ENCODE data around the gene TMEFF2. TPM values are rescaled to one million over a fixed set of nuclear protein-coding genes. Genes with fewer than 3 reads are reported as not detected.

TMEFF2 gene
- polyA plus RNA-seq, 1 donor: 2.3 TPM

GRCh38 chr2:192025637-192026036 is 169.1 kb downstream of the TMEFF2 start:
- no peaks in the 10 kb centered on the region for H3K36me3 ChIP-seq (ENCODE audit: control insufficient read depth, insufficient read depth, low read length)
- WGBS (ENCODE audit: insufficient coverage, low lambda C conversion rate): no CpG with 5 or more reads among the region's 4 CpGs
- peaks cover 5% of the 10 kb centered on the region for H3K4me1 ChIP-seq (ENCODE audit: control insufficient read depth, insufficient read depth, low read length)
- H3K9me3 ChIP-seq (ENCODE audit: control insufficient read depth, low read depth, low read length): no peaks in the 10 kb centered on the region
- no peak for DNase-seq
- H3K4me3 ChIP-seq (ENCODE audit: low read length): no peak overlapping the region
- H3K27ac ChIP-seq (ENCODE audit: low read length): no peak overlapping the region
- H3K27me3 ChIP-seq (ENCODE audit: control insufficient read depth, insufficient read depth, low read length): no peaks in the 10 kb centered on the region

- Histone ChIP-seq H3K4me3 (ENCODE audit: low read length) (no peak overlapping the region), H3K4me1 (ENCODE audit: control insufficient read depth, insufficient read depth, low read length) (peaks cover 5% of the 10 kb centered on the region), H3K9me3 (ENCODE audit: control insufficient read depth, low read depth, low read length) (no peaks in the 10 kb centered on the region), H3K36me3 (ENCODE audit: control insufficient read depth, insufficient read depth, low read length) (no peaks in the 10 kb centered on the region), H3K27me3 (ENCODE audit: control insufficient read depth, insufficient read depth, low read length) (no peaks in the 10 kb centered on the region), H3K27ac (ENCODE audit: low read length) (no peak overlapping the region)
- 20% methylated on average over 2 of the region's 3 CpGs for WGBS (ENCODE audit: insufficient coverage, low lambda C conversion rate)
- peak in 1 of 2 donors; percentile 62 for DNase-seq
Measured at GRCh38 chr2:192023006-192023405, 171.7 kb downstream of the TMEFF2 start.

GRCh38 chr2:192017844-192018243 is 176.9 kb downstream of the TMEFF2 start:
- Histone ChIP-seq H3K4me3 (ENCODE audit: low read length) (no peak overlapping the region), H3K9me3 (ENCODE audit: control insufficient read depth, low read depth, low read length) (no peaks in the 10 kb centered on the region), H3K4me1 (ENCODE audit: control insufficient read depth, insufficient read depth, low read length) (no peaks in the 10 kb centered on the region), H3K27me3 (ENCODE audit: control insufficient read depth, insufficient read depth, low read length) (no peaks in the 10 kb centered on the region), H3K36me3 (ENCODE audit: control insufficient read depth, insufficient read depth, low read length) (no peaks in the 10 kb centered on the region), H3K27ac (ENCODE audit: low read length) (no peak overlapping the region)
- DNase-seq: no peak

- no CpG with 5 or more reads among the region's 1 CpG for WGBS (ENCODE audit: insufficient coverage, low lambda C conversion rate)
- H3K4me3 ChIP-seq (ENCODE audit: low read length): no peak overlapping the region
- no peak overlapping the region for H3K27ac ChIP-seq (ENCODE audit: low read length)
- H3K27me3 ChIP-seq (ENCODE audit: control insufficient read depth, insufficient read depth, low read length): no peaks in the 10 kb centered on the region
- no peaks in the 10 kb centered on the region for H3K36me3 ChIP-seq (ENCODE audit: control insufficient read depth, insufficient read depth, low read length)
- no peak for DNase-seq
- no peaks in the 10 kb centered on the region for H3K4me1 ChIP-seq (ENCODE audit: control insufficient read depth, insufficient read depth, low read length)
- H3K9me3 ChIP-seq (ENCODE audit: control insufficient read depth, low read depth, low read length): no peaks in the 10 kb centered on the region
Measured at GRCh38 chr2:192016265-192016664, 178.5 kb downstream of the TMEFF2 start.

GRCh38 chr2:192013211-192013610 is 181.5 kb downstream of the TMEFF2 start:
- DNase-seq: no peak
- 90% methylated on average over 1 of the region's 6 CpGs for WGBS (ENCODE audit: insufficient coverage, low lambda C conversion rate)
- Histone ChIP-seq H3K27ac (ENCODE audit: low read length) (no peak overlapping the region), H3K4me3 (ENCODE audit: low read length) (no peak overlapping the region), H3K36me3 (ENCODE audit: control insufficient read depth, insufficient read depth, low read length) (no peaks in the 10 kb centered on the region), H3K27me3 (ENCODE audit: control insufficient read depth, insufficient read depth, low read length) (no peaks in the 10 kb centered on the region), H3K9me3 (ENCODE audit: control insufficient read depth, low read depth, low read length) (no peaks in the 10 kb centered on the region), H3K4me1 (ENCODE audit: control insufficient read depth, insufficient read depth, low read length) (no peaks in the 10 kb centered on the region)

GRCh38 chr2:192011196-192011595 is 183.5 kb downstream of the TMEFF2 start:
- Histone ChIP-seq H3K27me3 (ENCODE audit: control insufficient read depth, insufficient read depth, low read length) (no peaks in the 10 kb centered on the region), H3K9me3 (ENCODE audit: control insufficient read depth, low read depth, low read length) (no peaks in the 10 kb centered on the region), H3K4me3 (ENCODE audit: low read length) (no peak overlapping the region), H3K27ac (ENCODE audit: low read length) (no peak overlapping the region), H3K36me3 (ENCODE audit: control insufficient read depth, insufficient read depth, low read length) (no peaks in the 10 kb centered on the region), H3K4me1 (ENCODE audit: control insufficient read depth, insufficient read depth, low read length) (no peaks in the 10 kb centered on the region)
- no peak for DNase-seq
- WGBS (ENCODE audit: insufficient coverage, low lambda C conversion rate): 75% methylated on average over 1 of the region's 1 CpG

- H3K9me3 ChIP-seq (ENCODE audit: control insufficient read depth, low read depth, low read length): no peaks in the 10 kb centered on the region
- WGBS (ENCODE audit: insufficient coverage, low lambda C conversion rate): no CpG with 5 or more reads among the region's 5 CpGs
- H3K27me3 ChIP-seq (ENCODE audit: control insufficient read depth, insufficient read depth, low read length): no peaks in the 10 kb centered on the region
- no peak overlapping the region for H3K27ac ChIP-seq (ENCODE audit: low read length)
- H3K36me3 ChIP-seq (ENCODE audit: control insufficient read depth, insufficient read depth, low read length): no peaks in the 10 kb centered on the region
- no peaks in the 10 kb centered on the region for H3K4me1 ChIP-seq (ENCODE audit: control insufficient read depth, insufficient read depth, low read length)
- DNase-seq: no peak
- H3K4me3 ChIP-seq (ENCODE audit: low read length): no peak overlapping the region
Measured at GRCh38 chr2:192010073-192010472, 184.7 kb downstream of the TMEFF2 start.

GRCh38 chr2:192007581-192008228 is 187.0 kb downstream of the TMEFF2 start:
- Histone ChIP-seq H3K27ac (ENCODE audit: low read length) (no peak overlapping the region), H3K9me3 (ENCODE audit: control insufficient read depth, low read depth, low read length) (no peaks in the 10 kb centered on the region), H3K27me3 (ENCODE audit: control insufficient read depth, insufficient read depth, low read length) (no peaks in the 10 kb centered on the region), H3K36me3 (ENCODE audit: control insufficient read depth, insufficient read depth, low read length) (no peaks in the 10 kb centered on the region), H3K4me3 (ENCODE audit: low read length) (no peak overlapping the region), H3K4me1 (ENCODE audit: control insufficient read depth, insufficient read depth, low read length) (no peaks in the 10 kb centered on the region)
- DNase-seq: no peak
- no CpG with 5 or more reads among the region's 5 CpGs for WGBS (ENCODE audit: insufficient coverage, low lambda C conversion rate)

GRCh38 chr2:192005211-192005610 is 189.5 kb downstream of the TMEFF2 start:
- Histone ChIP-seq H3K4me3 (ENCODE audit: low read length) (no peak overlapping the region), H3K27me3 (ENCODE audit: control insufficient read depth, insufficient read depth, low read length) (no peaks in the 10 kb centered on the region), H3K4me1 (ENCODE audit: control insufficient read depth, insufficient read depth, low read length) (no peaks in the 10 kb centered on the region), H3K9me3 (ENCODE audit: control insufficient read depth, low read depth, low read length) (no peaks in the 10 kb centered on the region), H3K27ac (ENCODE audit: low read length) (no peak overlapping the region), H3K36me3 (ENCODE audit: control insufficient read depth, insufficient read depth, low read length) (no peaks in the 10 kb centered on the region)
- 83% methylated on average over 1 of the region's 3 CpGs for WGBS (ENCODE audit: insufficient coverage, low lambda C conversion rate)
- no peak for DNase-seq

GRCh38 chr2:192004188-192004963 is 190.4 kb downstream of the TMEFF2 start:
- H3K4me1 ChIP-seq (ENCODE audit: control insufficient read depth, insufficient read depth, low read length): no peaks in the 10 kb centered on the region
- no peak overlapping the region for H3K27ac ChIP-seq (ENCODE audit: low read length)
- no peaks in the 10 kb centered on the region for H3K36me3 ChIP-seq (ENCODE audit: control insufficient read depth, insufficient read depth, low read length)
- H3K9me3 ChIP-seq (ENCODE audit: control insufficient read depth, low read depth, low read length): no peaks in the 10 kb centered on the region
- 61% methylated on average over 4 of the region's 5 CpGs for WGBS (ENCODE audit: insufficient coverage, low lambda C conversion rate)
- H3K4me3 ChIP-seq (ENCODE audit: low read length): no peak overlapping the region
- no peaks in the 10 kb centered on the region for H3K27me3 ChIP-seq (ENCODE audit: control insufficient read depth, insufficient read depth, low read length)
- no peak for DNase-seq

GRCh38 chr2:192002418-192002817 is 192.3 kb downstream of the TMEFF2 start:
- Histone ChIP-seq H3K9me3 (ENCODE audit: control insufficient read depth, low read depth, low read length) (no peaks in the 10 kb centered on the region), H3K36me3 (ENCODE audit: control insufficient read depth, insufficient read depth, low read length) (no peaks in the 10 kb centered on the region), H3K4me3 (ENCODE audit: low read length) (no peak overlapping the region), H3K4me1 (ENCODE audit: control insufficient read depth, insufficient read depth, low read length) (no peaks in the 10 kb centered on the region), H3K27ac (ENCODE audit: low read length) (no peak overlapping the region), H3K27me3 (ENCODE audit: control insufficient read depth, insufficient read depth, low read length) (no peaks in the 10 kb centered on the region)
- no peak for DNase-seq
- no CpG with 5 or more reads among the region's 8 CpGs for WGBS (ENCODE audit: insufficient coverage, low lambda C conversion rate)
